GM12878 (cell line): ENCODE results near the gene MMRN2. TPM values are rescaled to one million over a fixed set of nuclear protein-coding genes. Genes with fewer than 3 reads are reported as not detected.

ENCODE experiments used
- ATAC-seq: fragments of 200-7000 bp; cut with Tn5 transposase; 3 replicates; pipeline ENCODE4 v1.9.1; 2020; ENCODE audit warnings: mild to moderate bottlenecking, moderate library complexity
- BruUV-seq: library from RNA; stranded (reverse); fragments of 400-500 nt; replicated peaks from 2 replicates; lab custom pipeline; 2021; lab: Mats Ljungman, UMichigan
- CTCF ChIA-PET: fragments of 300-600 bp; sonication (Branson Sonifier 250); formaldehyde crosslinking; extraction: SDS; loops from one replicate; lab custom pipeline; 2021; ENCODE audit warnings: inconsistent platforms; lab: Yijun Ruan, JAX
- POLR2A ChIA-PET: fragments of 350-600 bp; formaldehyde crosslinking; extraction: SDS; loops from one replicate; lab custom pipeline; 2021; ENCODE audit warnings: inconsistent platforms; lab: Charles Lee
- RAD21 ChIA-PET: fragments of 300-600 bp; sonication (Branson Sonifier 250); formaldehyde crosslinking; loops from one replicate; lab custom pipeline; 2023; ENCODE audit warnings: antibody characterized with exemption; ENCODE audit not compliant: unreplicated experiment; lab: Charles Lee
- SMC1A ChIA-PET: fragments of 300-600 bp; sonication (Branson Sonifier 250); formaldehyde crosslinking; loops from one replicate; lab custom pipeline; 2023; ENCODE audit not compliant: unreplicated experiment, uncharacterized antibody; lab: Charles Lee
- DNase-seq: peaks from one replicate; pipeline ENCODE4 v3.0.0-alpha.2; 2011; ENCODE audit warnings: low read depth, low spot score
- FAIRE-seq: peaks from 3 replicates; lab custom pipeline; 2011; peaks lifted over from hg19 to GRCh38; lab: Jason Lieb, UNC
- H2AFZ ChIP-seq: 2 replicates; pipeline ENCODE4 v1.6.0; 2011; ENCODE audit warnings: low read depth, low read length, control low read depth; ENCODE audit not compliant: control insufficient read depth
- H3K27ac ChIP-seq: 2 replicates; pipeline ENCODE4 v1.5.1; 2011; ENCODE audit warnings: control low read depth; ENCODE audit not compliant: control insufficient read depth, insufficient read depth
- H3K27me3 ChIP-seq, 2 experiments: replicated peaks in 1 of 2; 2 replicates each; pipeline versions ENCODE4 v1.6.0 to v1.6.1; 2011; ENCODE audit warnings: low read length in 1 of 2; ENCODE audit not compliant: control insufficient read depth in 2 of 2, insufficient read depth in 2 of 2
- H3K36me3 ChIP-seq, 2 experiments: 2 replicates each; pipeline ENCODE4 v1.5.1; 2011; ENCODE audit warnings: low read length in 1 of 2; ENCODE audit not compliant: control insufficient read depth in 2 of 2, insufficient read depth in 2 of 2
- H3K4me1 ChIP-seq: 2 replicates; pipeline ENCODE4 v1.6.1; 2011; ENCODE audit warnings: mild to moderate bottlenecking, low read length, moderate library complexity, mixed read lengths; ENCODE audit not compliant: control insufficient read depth, insufficient read depth
- H3K4me2 ChIP-seq: 2 replicates; pipeline ENCODE4 v1.6.0; 2011; ENCODE audit warnings: control low read depth; ENCODE audit not compliant: control insufficient read depth, insufficient read depth
- H3K4me3 ChIP-seq: fragments of 200-600 bp; sonication (generic); 2 replicates; pipeline ENCODE4 v1.5.1; 2016
- H3K79me2 ChIP-seq: 2 replicates; pipeline ENCODE4 v1.6.0; 2011; ENCODE audit warnings: low read length; ENCODE audit not compliant: control insufficient read depth, insufficient read depth
- H3K9ac ChIP-seq: 2 replicates; pipeline ENCODE4 v1.8.0; 2011; ENCODE audit warnings: low read length, control low read depth, mixed read lengths; ENCODE audit not compliant: control insufficient read depth, insufficient read depth
- H3K9me3 ChIP-seq: replicated peaks from 3 replicates; pipeline ENCODE4 v1.5.1; 2011; ENCODE audit warnings: mild to moderate bottlenecking, low read length; ENCODE audit not compliant: control insufficient read depth, insufficient read depth
- H4K20me1 ChIP-seq: 2 replicates; pipeline ENCODE4 v1.6.0; 2011; ENCODE audit not compliant: control insufficient read depth, insufficient read depth
- EGR1 ChIP-seq, 2 experiments: IDR thresholded peaks; 1 replicate in 1 of 2; 2 replicates in 1 of 2; pipeline ENCODE4 v1.6.1; 2011 to 2012; ENCODE audit warnings: low read depth in 2 of 2, low read length in 2 of 2, borderline replicate concordance in 1 of 2, mild to moderate bottlenecking in 1 of 2, moderate library complexity in 1 of 2
- EP300 ChIP-seq, 2 experiments: fragments of 150-350 bp in 1 of 2; IDR thresholded peaks; 2 replicates each; pipeline ENCODE4 v1.6.1; 2011 to 2012; ENCODE audit warnings: low read depth in 2 of 2, low read length in 2 of 2, borderline replicate concordance in 1 of 2, improper control_type of control experiment in 1 of 2, inconsistent platforms in 1 of 2; ENCODE audit not compliant: control insufficient read depth in 1 of 2
- IRF5 ChIP-seq: fragments of 450-650 bp; IDR thresholded peaks from 2 replicates; pipeline ENCODE4 v1.6.1; 2017; ENCODE audit warnings: borderline replicate concordance
- MLLT1 ChIP-seq: fragments of 450-650 bp; IDR thresholded peaks from 2 replicates; pipeline ENCODE4 v1.6.1; 2016; ENCODE audit warnings: mild to moderate bottlenecking
- PBX3 ChIP-seq: IDR thresholded peaks from 2 replicates; pipeline ENCODE4 v1.6.1; 2011; ENCODE audit warnings: mild to moderate bottlenecking, low read depth, low read length, moderate library complexity; ENCODE audit not compliant: insufficient replicate concordance
- RBBP5 ChIP-seq: fragments of 200-600 bp; sonication (generic); conservative IDR thresholded peaks from 2 replicates; pipeline ENCODE4 v1.6.1; 2016
- SREBF1 ChIP-seq: IDR thresholded peaks from 2 replicates; pipeline ENCODE4 v1.6.1; 2012; ENCODE audit warnings: mild to moderate bottlenecking, low read length
- SREBF2 ChIP-seq: IDR thresholded peaks from 2 replicates; pipeline ENCODE4 v1.6.1; 2012; ENCODE audit warnings: mild to moderate bottlenecking, low read length
- USF2 ChIP-seq: IDR thresholded peaks from 2 replicates; pipeline ENCODE4 v1.6.1; 2011; ENCODE audit warnings: low read depth, low read length, improper control_type of control experiment, borderline replicate concordance
- ZBTB33 ChIP-seq: fragments of 450-650 bp; IDR thresholded peaks from 2 replicates; pipeline ENCODE4 v1.6.1; 2017; ENCODE audit warnings: mild to moderate bottlenecking
- ZNF207 ChIP-seq: fragments of 450-650 bp; IDR thresholded peaks from 2 replicates; pipeline ENCODE4 v1.6.1; 2014; ENCODE audit warnings: antibody characterized with exemption, mild to moderate bottlenecking, borderline replicate concordance
- ZNF592 ChIP-seq: fragments of 450-650 bp; IDR thresholded peaks from 2 replicates; pipeline ENCODE4 v1.6.1; 2017; ENCODE audit warnings: mild to moderate bottlenecking, moderate library complexity
- WGBS: methylation state at CpG from one replicate; pipeline ENCODE4 v1.1.6; 2016; ENCODE audit warnings: low lambda C conversion rate; ENCODE audit not compliant: insufficient replicate concordance, insufficient coverage; ENCODE audit errors: missing lambda C conversion rate; 5-methylcytosine and 5-hydroxymethylcytosine counted together
- in situ Hi-C: fragments of 300-500 bp; cut with MboI; formaldehyde crosslinking; loops from 9 replicates; pipeline ENCODE4 v1.14.3; 2018; ENCODE audit warnings: mixed read lengths
- intact Hi-C: fragments of 100-400 bp; cut with micrococcal nuclease; formaldehyde crosslinking; loops from one replicate; pipeline ENCODE4 v1.14.2; 2022; ENCODE audit not compliant: unreplicated experiment
- polyA plus RNA-seq, 11 experiments: library from polyadenylated mRNA; depleted of rRNA in 4 of 11; unstranded in 6 of 11; stranded (reverse) in 5 of 11; fragments of >200 nt; fragmentation: Nextera tagmentation in 4 of 11; fragmentation: Illumina TruSeq in 1 of 11; extraction: Ambion mirVana in 4 of 11; extraction: Trizol in 1 of 11; gene quantifications; 1 replicate in 1 of 11; 2 replicates in 10 of 11; pipeline versions ENCODE4 v1.2.1 to v1.2.3, GENCODE V29; 2011 to 2016; ENCODE audit warnings: inconsistent platforms in 2 of 11, missing spikeins in 2 of 11, low read depth in 1 of 11
- total RNA-seq, 4 experiments: library from RNA; depleted of rRNA in 3 of 4; stranded (reverse); fragments of >200 nt in 3 of 4; fragmentation: Illumina TruSeq in 1 of 4; extraction: Trizol in 1 of 4; gene quantifications; 2 replicates each; pipeline versions ENCODE4 v1.2.1 to v1.2.3, GENCODE V29; 2013 to 2021

The MMRN2 gene
- total and polyA plus RNA-seq, 10 of the 15 experiments (the other 5 are each of a cell fraction or from before 2014, with no cell fraction given): 0.09 to 1.0 (median 0.54) TPM; not detected in 3

- BruUV-seq: no TSS peak
- no peaks in the 10 kb centered on the region for H3K79me2 ChIP-seq
- DNase-seq: no peak
- ChIA-PET CTCF (interaction anchor here (1.7 kb wide), 1 partner anchor 9 kb away, joined by 4 read pairs; no protein-coding TSS in a partner anchor), SMC1A (interaction anchor here (0.8 to 1.2 kb wide), 2 partner anchors 11 to 14 kb away, joined by 3 read pairs; no protein-coding TSS in a partner anchor), RAD21 (no interaction called here), POLR2A (no interaction called here)
- intact Hi-C loops: no loop called here
- 91% methylated on average over 1 of the region's 1 CpG for WGBS
- no peaks in the 10 kb centered on the region for H3K27me3 ChIP-seq
- ATAC-seq: no peak
- no peak overlapping the region for H3K4me3 ChIP-seq
- H3K27ac ChIP-seq: no peak overlapping the region
- no peak overlapping the region for H3K4me2 ChIP-seq
- no peak for FAIRE-seq
- no peaks in the 10 kb centered on the region for H3K4me1 ChIP-seq
- H2AFZ ChIP-seq: no peak overlapping the region
- in situ Hi-C loops: no loop called here
- H3K36me3 ChIP-seq: peaks cover 0 to 11% of the 10 kb centered on the region in 2 experiments; a peak in 3 of 4 replicates
- no peak overlapping the region for H3K9ac ChIP-seq
- no peaks in the 10 kb centered on the region for H4K20me1 ChIP-seq
- no peaks in the 10 kb centered on the region for H3K9me3 ChIP-seq
- no peak for TF ChIP-seq ZNF207
- no peak for TF ChIP-seq RBBP5
- TF ChIP-seq EGR1 (IDR thresholded peaks at IDR 0.05; ENCODE audit: borderline replicate concordance in 1 of 2, low read depth in 2 of 2, low read length in 2 of 2): no peak
- TF ChIP-seq IRF5: no peak
- TF ChIP-seq SREBF2: no peak
- TF ChIP-seq PBX3: no peak
- TF ChIP-seq ZBTB33: no peak
- TF ChIP-seq EP300 (IDR thresholded peaks at IDR 0.05; ENCODE audit: borderline replicate concordance in 1 of 2, control insufficient read depth in 1 of 2, low read depth in 2 of 2, low read length in 2 of 2): no peak
- TF ChIP-seq SREBF1: no peak
- no peak for TF ChIP-seq MLLT1
- no peak for TF ChIP-seq ZNF592
- TF ChIP-seq USF2: no peak
Measured at GRCh38 chr10:86914734-86915133, 42.7 kb downstream of the MMRN2 start.
